GM21723 (cell line): ENCODE data around the gene FBLN1.
"Not testable (repeated sequence)": the region's sequence is repeated elsewhere in the genome, so short reads cannot be mapped to it uniquely, and the experiment has no call there.

Experiments
- ATAC-seq: cut with Tn5 transposase; IDR thresholded peaks from one replicate; pipeline ENCODE4 v1.9.1; 2021; ENCODE audit warnings: mild to moderate bottlenecking, moderate library complexity; ENCODE audit not compliant: unreplicated experiment

FBLN1 gene

GRCh38 chr22:45547016-45547345 lies 44.3 kb downstream of the FBLN1 start:
- ATAC-seq, result no peak

GRCh38 chr22:45547731-45548130 lies 45.0 kb downstream of the FBLN1 start:
- no peak for ATAC-seq

GRCh38 chr22:45548247-45548840 lies 45.7 kb downstream of the FBLN1 start:
- ATAC-seq, result no peak

- no peak for ATAC-seq
Observed at GRCh38 chr22:45548991-45549761, 46.5 kb downstream of the FBLN1 start.

- no peak for ATAC-seq
Observed at GRCh38 chr22:45549762-45550378, 47.2 kb downstream of the FBLN1 start.

GRCh38 chr22:45550416-45550815 lies 47.7 kb downstream of the FBLN1 start:
- ATAC-seq, result no peak

GRCh38 chr22:45550891-45551290 lies 48.2 kb downstream of the FBLN1 start:
- ATAC-seq, result no peak

GRCh38 chr22:45551310-45552016 lies 48.8 kb downstream of the FBLN1 start:
- no peak for ATAC-seq

- ATAC-seq, result no peak
Observed at GRCh38 chr22:45552017-45552411, 49.3 kb downstream of the FBLN1 start.

GRCh38 chr22:45552580-45553350 lies 50.1 kb downstream of the FBLN1 start:
- no peak for ATAC-seq

GRCh38 chr22:45553351-45554039 lies 50.8 kb downstream of the FBLN1 start:
- ATAC-seq, result no peak

- no peak for ATAC-seq
Observed at GRCh38 chr22:45554040-45554406, 51.3 kb downstream of the FBLN1 start.

- no peak for ATAC-seq
Observed at GRCh38 chr22:45554861-45555260, 52.2 kb downstream of the FBLN1 start.

- ATAC-seq, result not testable (repeated sequence)
Observed at GRCh38 chr22:45557926-45558325, 55.2 kb downstream of the FBLN1 start.

GRCh38 chr22:45560092-45560491 lies 57.4 kb downstream of the FBLN1 start:
- ATAC-seq, result not testable (repeated sequence)

- ATAC-seq, result not testable (repeated sequence)
Observed at GRCh38 chr22:45560761-45561160, 58.1 kb downstream of the FBLN1 start.

GRCh38 chr22:45562102-45562501 lies 59.4 kb downstream of the FBLN1 start:
- ATAC-seq, result no peak

- ATAC-seq, result no peak
Observed at GRCh38 chr22:45562537-45563361, 60.1 kb downstream of the FBLN1 start.

- no peak for ATAC-seq
Observed at GRCh38 chr22:45563362-45564040, 60.8 kb downstream of the FBLN1 start.
